Prostate gland (tissue), 2 donors: Measurements from ENCODE around the gene SLIT3. TPM values are rescaled to one million over a fixed set of nuclear protein-coding genes. Genes with fewer than 3 reads are reported as not detected.

Source experiments
- DNase-seq: peaks from one replicate; pipeline ENCODE4 v3.0.0-alpha.2; 2019; ENCODE audit warnings: low spot score
- H3K27ac ChIP-seq, 2 donors: fragments of 200-600 bp; sonication (generic); 2 replicates each; pipeline ENCODE4 v1.5.1; 2017 to 2019
- H3K27me3 ChIP-seq: fragments of 200-600 bp; sonication (generic); replicated peaks from 2 replicates; pipeline ENCODE4 v1.5.1; 2019; ENCODE audit not compliant: insufficient read depth
- H3K36me3 ChIP-seq, 2 donors: fragments of 200-600 bp; sonication (generic); 1 replicate in 1 of 2; 2 replicates in 1 of 2; pipeline versions ENCODE4 v1.5.1 to v1.8.1; 2017 to 2019
- H3K4me1 ChIP-seq: fragments of 200-600 bp; sonication (generic); replicated peaks from 2 replicates; pipeline ENCODE4 v1.5.1; 2019
- H3K4me3 ChIP-seq, 2 donors: fragments of 200-600 bp; sonication (generic); 2 replicates each; pipeline ENCODE4 v1.5.1; 2017 to 2019
- H3K9me3 ChIP-seq: fragments of 200-600 bp; sonication (generic); 2 replicates; pipeline ENCODE4 v1.5.1; 2017
- CTCF ChIP-seq, 4 experiments: fragments of 200-600 bp in 2 of 4; fragments of 450-650 bp in 2 of 4; sonication (generic) in 2 of 4; IDR thresholded peaks; 1 replicate in 3 of 4; 2 replicates in 1 of 4; pipeline ENCODE4 v1.5.1; 2016 to 2019; ENCODE audit warnings: antibody characterized with exemption in 4 of 4, mild to moderate bottlenecking in 2 of 4, moderate library complexity in 2 of 4
- POLR2A ChIP-seq: fragments of 450-650 bp; IDR thresholded peaks from one replicate; pipeline ENCODE4 v1.6.1; 2016; ENCODE audit warnings: antibody characterized with exemption, mild to moderate bottlenecking
- POLR2AphosphoS5 ChIP-seq: sonication (generic); formaldehyde crosslinking; IDR thresholded peaks from one replicate; pipeline ENCODE4 v1.6.1; 2017; ENCODE audit warnings: antibody characterized with exemption
- WGBS: methylation state at CpG from one replicate; pipeline ENCODE4 v1.1.5; 2018; 5-methylcytosine and 5-hydroxymethylcytosine counted together
- intact Hi-C: fragments of 100-400 bp; cut with DNase I; formaldehyde crosslinking; loops from one replicate; pipeline ENCODE4 v1.14.2; 2022
- total RNA-seq, 2 donors: library from RNA; depleted of rRNA; stranded (reverse); fragments of >200 nt; gene quantifications; one replicate each; pipeline ENCODE4 v1.1.0, GENCODE V29; 2016

The SLIT3 gene
- total RNA-seq, 2 donors from 2014 or later, result 8.3 TPM

DNA sequence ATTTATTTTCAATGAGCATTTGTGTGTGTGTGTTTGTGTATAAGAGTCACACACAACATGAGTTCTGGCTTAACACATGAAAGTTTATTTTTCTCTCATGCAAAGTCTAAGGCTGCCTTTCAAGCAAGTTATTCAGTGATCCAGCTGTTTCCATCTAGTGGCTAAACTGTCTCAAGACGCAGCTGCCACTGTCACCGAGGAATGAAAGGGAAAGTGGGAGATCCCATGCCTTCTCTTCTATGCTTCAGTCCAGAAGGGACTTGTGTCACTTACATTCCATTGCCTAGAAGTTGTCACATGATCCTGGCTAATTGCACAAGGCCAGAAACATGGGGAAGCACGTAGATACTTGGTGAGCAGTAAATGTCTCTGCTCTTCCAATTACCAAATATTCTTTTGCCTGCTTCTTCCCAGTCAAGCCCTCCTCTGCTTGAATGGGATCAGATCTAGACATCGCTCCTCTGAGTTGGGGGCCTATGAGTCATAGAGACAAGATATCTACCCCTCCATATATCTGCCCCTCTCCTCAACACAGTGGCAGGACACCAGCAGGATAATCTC is 30.4 kb upstream of the SLIT3 start:
- 61% methylated on average over 4 of the region's 4 CpGs for WGBS
- H3K4me3 ChIP-seq, result no peak overlapping the region
- no peaks in the 10 kb centered on the region for H3K36me3 ChIP-seq
- H3K27me3 ChIP-seq, result no peaks in the 10 kb centered on the region
- TF ChIP-seq POLR2AphosphoS5 (no peak), POLR2A (no peak), CTCF (IDR thresholded peaks at IDR 0.05) (no peak)
- H3K4me1 ChIP-seq, result no peaks in the 10 kb centered on the region
- intact Hi-C loops, result no loop called here
- no peak overlapping the region for H3K27ac ChIP-seq
- no peak for DNase-seq
- no peaks in the 10 kb centered on the region for H3K9me3 ChIP-seq

DNA sequence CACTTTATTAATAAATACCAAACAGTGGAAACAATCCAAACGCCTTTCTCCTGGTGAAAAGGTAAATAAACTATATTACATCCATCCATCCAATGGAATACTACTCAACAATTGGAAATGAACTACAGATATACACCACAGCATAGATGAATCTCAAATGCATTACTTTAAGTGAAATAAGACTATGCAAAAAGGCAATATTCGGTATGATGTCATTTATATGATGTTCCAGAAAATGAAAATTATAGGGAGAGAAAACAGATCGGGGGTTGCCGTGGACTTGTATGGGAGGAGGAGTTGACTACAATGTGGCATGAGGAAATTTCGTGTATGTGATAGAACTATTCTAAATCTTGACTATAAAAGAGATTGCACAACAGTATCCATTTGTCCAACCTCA is 27.5 kb upstream of the SLIT3 start:
- intact Hi-C loops, result no loop called here
- no peak for DNase-seq
- Histone ChIP-seq H3K4me3 (no peak overlapping the region), H3K4me1 (no peaks in the 10 kb centered on the region), H3K27me3 (no peaks in the 10 kb centered on the region), H3K9me3 (no peaks in the 10 kb centered on the region), H3K27ac (no peak overlapping the region), H3K36me3 (no peaks in the 10 kb centered on the region)
- TF ChIP-seq POLR2A (no peak), CTCF (IDR thresholded peaks at IDR 0.05) (no peak), POLR2AphosphoS5 (no peak)
- WGBS, result 86% methylated on average over 5 of the region's 5 CpGs

GRCh38 chr5:169325273-169325672 is 24.3 kb upstream of the SLIT3 start:
- no peak for DNase-seq
- H3K27me3 ChIP-seq, result no peaks in the 10 kb centered on the region
- H3K4me1 ChIP-seq, result no peaks in the 10 kb centered on the region
- no peak overlapping the region for H3K27ac ChIP-seq
- no peak overlapping the region for H3K4me3 ChIP-seq
- H3K36me3 ChIP-seq, result no peaks in the 10 kb centered on the region
- TF ChIP-seq CTCF (IDR thresholded peaks at IDR 0.05) (no peak), POLR2AphosphoS5 (no peak), POLR2A (no peak)
- H3K9me3 ChIP-seq, result no peaks in the 10 kb centered on the region
- WGBS, result 90% methylated on average over 2 of the region's 2 CpGs
- intact Hi-C loops, result no loop called here

- no peak for DNase-seq
- no peaks in the 10 kb centered on the region for H3K27me3 ChIP-seq
- 76% methylated on average over 2 of the region's 2 CpGs for WGBS
- H3K9me3 ChIP-seq, result no peaks in the 10 kb centered on the region
- no peaks in the 10 kb centered on the region for H3K4me1 ChIP-seq
- no peaks in the 10 kb centered on the region for H3K36me3 ChIP-seq
- no peak overlapping the region for H3K4me3 ChIP-seq
- H3K27ac ChIP-seq, result no peak overlapping the region
- intact Hi-C loops, result no loop called here
- TF ChIP-seq CTCF (IDR thresholded peaks at IDR 0.05), result no peak
- no peak for TF ChIP-seq POLR2AphosphoS5
- TF ChIP-seq POLR2A, result no peak
Measured at GRCh38 chr5:169318556-169318955, 17.6 kb upstream of the SLIT3 start.

DNA sequence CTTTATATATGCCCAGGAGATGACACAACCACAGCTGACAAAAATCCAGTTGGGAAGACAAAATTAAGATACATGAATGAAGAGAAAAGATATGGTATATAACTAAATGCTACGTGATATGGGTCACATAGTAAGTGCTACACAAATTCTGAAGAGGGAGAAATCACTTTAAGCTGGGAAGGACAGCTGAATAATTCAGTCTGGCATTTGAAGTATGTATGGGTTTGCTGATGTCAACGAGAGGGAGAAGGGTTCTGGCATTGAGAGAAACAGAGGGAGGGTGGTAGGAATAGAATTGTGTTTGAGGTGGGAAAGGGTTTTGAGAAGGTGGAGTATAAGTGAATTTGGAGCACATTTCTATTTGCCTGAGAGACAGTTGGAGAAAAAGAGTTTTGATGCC is 6.7 kb upstream of the SLIT3 start:
- 81% methylated on average over 2 of the region's 2 CpGs for WGBS
- Histone ChIP-seq H3K4me1 (no peaks in the 10 kb centered on the region), H3K27ac (no peak overlapping the region), H3K9me3 (no peaks in the 10 kb centered on the region), H3K36me3 (no peaks in the 10 kb centered on the region), H3K27me3 (no peaks in the 10 kb centered on the region), H3K4me3 (no peak overlapping the region)
- intact Hi-C loops, result loop anchor here (10.0 kb wide), 1 partner anchor 237 kb away; no protein-coding TSS in a partner anchor
- no peak for TF ChIP-seq CTCF (IDR thresholded peaks at IDR 0.05)
- TF ChIP-seq POLR2A, result no peak
- no peak for TF ChIP-seq POLR2AphosphoS5
- no peak for DNase-seq
